Fibroblast of mammary gland (primary cell): ENCODE results near the gene HEATR9.
"Not testable (repeated sequence)": the region's sequence is repeated elsewhere in the genome, so short reads cannot be mapped to it uniquely, and the experiment has no call there.

Source experiments
- DNase-seq: peaks from one replicate; pipeline ENCODE4 v3.0.0-alpha.2; 2010; ENCODE audit warnings: low read depth
- H3K4me3 ChIP-seq: 2 replicates; pipeline ENCODE4 v1.5.1; 2011; ENCODE audit warnings: low read depth, mild to moderate bottlenecking, low read length, moderate library complexity; ENCODE audit not compliant: control insufficient read depth
- CTCF ChIP-seq: conservative IDR thresholded peaks from 2 replicates; pipeline ENCODE4 v1.5.1; 2011; ENCODE audit warnings: low read depth, low read length, inconsistent platforms; ENCODE audit not compliant: control insufficient read depth, insufficient read depth

The HEATR9 gene

GRCh38 chr17:35901631-35902175 lies 33.0 kb upstream of the HEATR9 start:
- no peak overlapping the region for H3K4me3 ChIP-seq
- no peak for DNase-seq
- TF ChIP-seq CTCF = no peak

- no peak for TF ChIP-seq CTCF
- H3K4me3 ChIP-seq = no peak overlapping the region
- no peak for DNase-seq
Measured at GRCh38 chr17:35900708-35901480, 32.2 kb upstream of the HEATR9 start.

GRCh38 chr17:35900280-35900679 lies 31.6 kb upstream of the HEATR9 start:
- no peak for DNase-seq
- no peak overlapping the region for H3K4me3 ChIP-seq
- no peak for TF ChIP-seq CTCF

GRCh38 chr17:35898283-35899070 lies 29.8 kb upstream of the HEATR9 start:
- no peak for TF ChIP-seq CTCF
- no peak overlapping the region for H3K4me3 ChIP-seq
- DNase-seq = no peak

GRCh38 chr17:35897772-35898171 lies 29.1 kb upstream of the HEATR9 start:
- not testable (repeated sequence) for DNase-seq, H3K4me3 ChIP-seq

GRCh38 chr17:35895636-35896587 lies 27.2 kb upstream of the HEATR9 start:
- TF ChIP-seq CTCF = no peak
- DNase-seq = no peak
- no peak overlapping the region for H3K4me3 ChIP-seq
